Activated CD8-positive, alpha-beta memory T cell treated with anti-CD3 and anti-CD28 coated beads, Interleukin-2, amount 50 U/mL, for 1 hour (primary cell): ENCODE data around the gene APC2.

Experiments used
- DNase-seq: peaks from one replicate; pipeline ENCODE4 v3.0.0-alpha.2; 2020; ENCODE audit errors: extremely low read depth

The APC2 gene

DNA sequence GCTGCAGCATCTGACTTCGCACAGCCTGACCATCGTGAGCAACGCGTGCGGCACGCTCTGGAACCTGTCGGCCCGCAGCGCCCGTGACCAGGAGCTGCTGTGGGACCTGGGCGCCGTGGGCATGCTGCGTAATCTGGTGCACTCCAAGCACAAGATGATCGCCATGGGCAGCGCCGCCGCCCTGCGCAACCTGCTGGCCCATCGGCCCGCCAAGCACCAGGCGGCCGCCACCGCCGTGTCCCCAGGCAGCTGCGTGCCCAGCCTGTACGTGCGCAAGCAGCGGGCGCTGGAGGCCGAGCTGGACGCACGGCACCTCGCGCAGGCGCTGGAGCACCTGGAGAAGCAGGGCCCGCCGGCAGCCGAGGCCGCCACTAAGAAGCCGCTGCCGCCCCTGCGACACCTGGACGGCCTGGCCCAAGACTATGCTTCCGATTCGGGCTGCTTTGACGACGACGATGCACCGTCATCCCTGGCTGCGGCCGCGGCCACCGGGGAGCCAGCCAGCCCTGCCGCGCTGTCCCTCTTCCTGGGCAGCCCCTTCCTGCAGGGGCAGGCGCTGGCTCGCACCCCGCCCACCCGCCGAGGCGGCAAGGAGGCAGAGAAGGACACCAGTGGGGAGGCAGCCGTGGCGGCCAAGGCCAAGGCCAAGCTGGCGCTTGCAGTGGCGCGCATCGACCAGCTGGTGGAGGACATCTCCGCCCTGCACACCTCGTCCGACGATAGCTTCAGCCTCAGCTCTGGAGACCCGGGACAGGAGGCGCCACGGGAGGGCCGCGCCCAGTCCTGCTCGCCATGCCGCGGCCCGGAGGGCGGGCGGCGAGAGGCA lies 15.5 kb downstream of the APC2 start:
- no peak for DNase-seq

DNA sequence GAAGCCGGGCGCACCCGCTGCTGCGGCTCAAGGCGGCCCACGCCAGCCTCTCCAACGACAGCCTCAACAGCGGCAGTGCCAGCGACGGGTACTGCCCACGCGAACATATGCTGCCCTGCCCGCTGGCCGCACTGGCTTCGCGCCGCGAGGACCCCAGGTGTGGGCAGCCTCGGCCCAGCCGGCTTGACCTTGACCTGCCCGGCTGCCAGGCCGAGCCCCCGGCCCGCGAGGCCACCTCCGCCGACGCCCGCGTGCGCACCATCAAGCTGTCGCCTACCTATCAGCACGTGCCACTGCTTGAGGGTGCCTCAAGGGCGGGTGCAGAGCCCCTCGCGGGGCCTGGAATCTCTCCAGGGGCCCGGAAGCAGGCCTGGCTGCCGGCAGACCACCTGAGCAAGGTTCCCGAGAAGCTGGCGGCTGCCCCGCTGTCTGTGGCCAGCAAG lies 16.1 kb downstream of the APC2 start:
- DNase-seq = no peak

DNA sequence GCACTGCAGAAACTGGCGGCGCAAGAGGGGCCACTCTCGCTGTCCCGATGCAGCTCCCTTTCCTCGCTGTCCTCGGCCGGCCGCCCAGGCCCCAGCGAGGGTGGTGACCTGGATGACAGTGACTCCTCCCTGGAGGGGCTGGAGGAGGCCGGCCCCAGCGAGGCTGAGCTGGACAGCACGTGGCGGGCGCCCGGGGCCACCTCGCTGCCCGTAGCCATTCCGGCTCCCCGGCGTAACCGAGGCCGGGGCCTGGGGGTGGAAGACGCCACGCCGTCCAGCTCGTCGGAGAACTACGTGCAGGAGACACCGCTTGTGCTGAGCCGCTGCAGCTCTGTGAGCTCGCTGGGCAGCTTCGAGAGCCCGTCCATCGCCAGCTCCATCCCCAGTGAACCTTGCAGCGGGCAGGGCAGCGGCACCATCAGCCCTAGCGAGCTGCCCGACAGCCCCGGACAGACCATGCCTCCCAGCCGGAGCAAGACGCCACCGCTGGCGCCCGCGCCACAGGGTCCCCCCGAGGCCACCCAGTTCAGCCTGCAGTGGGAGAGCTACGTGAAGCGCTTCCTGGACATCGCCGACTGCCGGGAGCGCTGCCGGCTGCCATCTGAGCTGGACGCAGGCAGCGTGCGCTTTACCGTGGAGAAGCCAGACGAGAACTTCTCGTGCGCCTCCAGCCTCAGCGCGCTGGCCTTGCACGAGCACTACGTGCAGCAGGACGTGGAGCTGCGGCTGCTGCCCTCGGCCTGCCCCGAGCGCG lies 16.7 kb downstream of the APC2 start:
- no peak for DNase-seq

DNA sequence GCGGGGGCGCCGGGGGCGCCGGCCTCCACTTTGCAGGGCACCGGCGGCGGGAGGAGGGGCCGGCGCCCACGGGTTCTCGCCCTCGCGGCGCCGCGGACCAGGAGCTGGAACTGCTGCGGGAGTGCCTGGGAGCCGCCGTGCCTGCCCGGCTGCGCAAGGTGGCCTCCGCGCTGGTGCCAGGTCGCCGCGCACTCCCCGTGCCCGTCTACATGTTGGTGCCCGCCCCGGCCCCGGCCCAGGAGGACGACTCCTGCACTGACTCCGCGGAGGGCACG lies 17.2 kb downstream of the APC2 start:
- no peak for DNase-seq

DNA sequence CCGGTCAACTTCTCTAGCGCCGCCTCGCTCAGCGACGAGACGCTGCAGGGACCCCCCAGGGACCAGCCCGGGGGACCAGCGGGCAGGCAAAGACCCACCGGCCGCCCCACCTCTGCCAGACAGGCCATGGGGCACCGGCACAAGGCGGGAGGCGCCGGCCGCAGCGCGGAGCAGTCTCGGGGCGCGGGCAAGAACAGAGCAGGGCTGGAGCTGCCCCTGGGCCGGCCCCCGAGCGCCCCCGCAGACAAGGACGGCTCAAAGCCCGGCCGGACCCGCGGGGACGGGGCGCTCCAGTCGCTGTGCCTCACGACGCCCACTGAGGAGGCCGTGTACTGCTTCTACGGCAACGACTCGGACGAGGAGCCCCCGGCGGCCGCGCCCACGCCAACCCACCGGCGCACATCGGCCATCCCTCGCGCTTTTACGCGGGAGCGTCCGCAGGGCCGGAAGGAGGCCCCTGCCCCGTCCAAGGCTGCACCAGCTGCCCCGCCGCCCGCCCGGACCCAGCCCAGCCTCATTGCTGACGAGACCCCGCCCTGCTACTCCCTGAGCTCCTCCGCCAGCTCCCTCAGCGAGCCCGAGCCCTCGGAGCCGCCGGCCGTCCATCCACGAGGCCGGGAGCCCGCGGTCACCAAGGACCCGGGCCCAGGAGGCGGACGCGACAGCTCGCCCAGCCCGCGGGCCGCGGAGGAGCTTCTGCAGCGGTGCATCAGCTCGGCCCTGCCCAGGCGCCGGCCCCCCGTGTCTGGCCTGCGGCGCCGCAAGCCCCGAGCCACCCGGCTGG lies 17.8 kb downstream of the APC2 start:
- DNase-seq = no peak

DNA sequence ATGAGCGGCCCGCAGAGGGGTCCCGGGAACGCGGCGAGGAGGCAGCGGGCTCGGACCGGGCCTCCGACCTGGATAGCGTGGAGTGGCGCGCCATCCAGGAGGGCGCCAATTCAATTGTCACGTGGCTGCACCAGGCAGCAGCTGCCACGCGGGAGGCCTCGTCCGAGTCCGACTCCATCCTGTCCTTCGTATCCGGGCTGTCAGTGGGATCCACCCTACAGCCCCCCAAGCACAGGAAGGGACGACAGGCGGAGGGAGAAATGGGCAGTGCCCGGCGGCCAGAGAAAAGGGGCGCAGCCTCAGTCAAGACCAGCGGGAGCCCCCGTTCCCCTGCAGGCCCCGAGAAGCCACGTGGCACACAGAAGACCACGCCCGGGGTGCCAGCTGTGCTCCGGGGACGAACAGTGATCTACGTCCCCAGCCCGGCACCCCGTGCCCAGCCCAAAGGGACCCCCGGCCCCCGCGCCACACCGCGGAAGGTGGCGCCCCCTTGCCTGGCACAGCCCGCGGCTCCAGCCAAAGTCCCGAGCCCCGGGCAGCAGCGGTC lies 18.4 kb downstream of the APC2 start:
- no peak for DNase-seq

DNA sequence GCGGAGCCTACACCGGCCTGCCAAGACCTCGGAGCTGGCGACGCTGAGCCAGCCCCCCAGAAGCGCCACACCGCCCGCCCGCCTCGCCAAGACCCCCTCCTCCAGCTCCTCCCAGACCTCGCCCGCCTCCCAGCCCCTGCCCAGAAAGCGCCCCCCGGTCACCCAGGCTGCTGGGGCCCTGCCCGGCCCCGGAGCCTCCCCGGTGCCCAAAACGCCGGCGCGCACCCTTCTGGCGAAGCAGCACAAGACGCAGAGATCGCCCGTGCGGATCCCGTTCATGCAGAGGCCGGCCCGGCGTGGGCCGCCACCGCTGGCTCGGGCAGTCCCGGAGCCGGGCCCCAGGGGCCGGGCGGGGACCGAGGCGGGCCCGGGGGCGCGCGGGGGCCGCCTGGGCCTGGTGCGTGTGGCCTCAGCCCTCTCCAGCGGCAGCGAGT lies 18.9 kb downstream of the APC2 start:
- DNase-seq = no peak

DNA sequence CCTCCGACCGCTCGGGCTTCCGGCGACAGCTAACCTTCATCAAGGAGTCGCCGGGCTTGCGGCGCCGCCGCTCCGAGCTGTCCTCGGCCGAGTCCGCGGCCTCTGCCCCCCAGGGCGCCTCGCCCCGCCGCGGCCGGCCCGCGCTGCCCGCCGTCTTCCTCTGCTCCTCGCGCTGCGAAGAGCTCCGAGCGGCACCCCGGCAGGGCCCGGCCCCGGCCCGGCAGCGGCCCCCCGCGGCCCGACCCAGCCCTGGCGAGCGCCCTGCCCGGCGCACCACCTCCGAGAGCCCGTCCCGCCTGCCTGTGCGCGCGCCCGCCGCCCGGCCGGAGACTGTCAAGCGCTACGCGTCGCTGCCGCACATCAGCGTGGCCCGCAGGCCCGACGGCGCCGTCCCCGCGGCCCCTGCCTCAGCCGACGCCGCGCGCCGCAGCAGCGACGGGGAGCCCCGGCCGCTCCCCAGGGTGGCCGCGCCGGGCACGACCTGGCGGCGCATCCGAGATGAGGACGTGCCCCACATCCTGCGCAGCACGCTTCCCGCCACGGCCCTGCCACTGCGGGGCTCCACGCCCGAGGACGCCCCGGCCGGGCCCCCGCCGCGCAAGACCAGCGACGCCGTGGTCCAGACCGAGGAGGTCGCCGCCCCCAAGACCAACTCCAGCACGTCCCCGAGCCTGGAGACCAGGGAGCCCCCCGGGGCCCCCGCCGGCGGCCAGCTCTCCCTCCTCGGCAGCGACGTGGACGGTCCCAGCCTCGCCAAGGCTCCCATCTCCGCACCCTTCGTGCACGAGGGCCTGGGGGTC lies 19.5 kb downstream of the APC2 start:
- DNase-seq = no peak

DNA sequence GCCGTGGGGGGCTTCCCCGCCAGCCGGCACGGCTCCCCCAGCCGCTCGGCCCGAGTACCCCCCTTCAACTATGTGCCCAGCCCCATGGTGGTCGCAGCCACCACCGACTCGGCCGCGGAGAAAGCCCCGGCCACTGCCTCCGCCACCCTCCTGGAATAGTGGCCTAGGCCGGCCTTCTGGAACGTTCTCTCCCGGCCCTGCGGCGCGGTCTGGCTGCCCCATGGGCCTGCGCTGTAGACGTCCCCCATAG lies 20.1 kb downstream of the APC2 start:
- DNase-seq = no peak

DNA sequence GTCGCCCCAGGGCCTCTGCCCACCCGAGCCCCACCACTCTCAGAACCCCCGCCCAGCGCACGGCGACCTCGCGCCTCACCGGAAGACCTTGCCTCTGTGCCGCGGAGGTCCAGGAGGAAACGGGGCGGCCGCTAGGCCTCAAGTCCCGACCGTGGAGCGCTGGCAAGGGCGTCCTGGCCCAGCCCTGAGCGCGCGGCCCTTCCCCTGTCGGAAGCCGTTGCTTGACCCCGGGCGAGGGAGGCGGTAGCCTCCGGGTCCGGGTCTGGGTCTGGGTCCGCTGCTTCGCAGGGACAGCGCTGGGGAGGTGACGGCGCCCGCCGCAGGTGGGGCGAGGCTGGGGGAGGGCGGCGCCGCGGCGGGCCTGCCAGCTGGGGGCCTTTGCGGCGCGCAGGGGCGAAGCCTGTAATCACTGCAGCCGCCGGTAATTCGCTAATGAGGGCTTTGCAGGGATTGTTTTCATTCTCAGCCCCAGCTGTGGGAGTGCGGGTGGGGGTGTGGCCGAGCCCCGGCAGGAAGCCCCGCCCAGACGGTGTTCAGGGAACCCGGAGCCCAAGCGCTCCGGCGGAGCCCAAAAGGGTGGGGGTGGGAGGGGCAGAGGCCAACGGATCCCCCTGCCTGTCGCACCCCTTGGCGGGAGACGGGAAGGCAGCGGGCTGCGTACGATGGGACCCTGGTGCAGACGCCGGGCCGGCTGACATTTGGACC lies 20.5 kb downstream of the APC2 start:
- DNase-seq = peak; percentile 12

DNA sequence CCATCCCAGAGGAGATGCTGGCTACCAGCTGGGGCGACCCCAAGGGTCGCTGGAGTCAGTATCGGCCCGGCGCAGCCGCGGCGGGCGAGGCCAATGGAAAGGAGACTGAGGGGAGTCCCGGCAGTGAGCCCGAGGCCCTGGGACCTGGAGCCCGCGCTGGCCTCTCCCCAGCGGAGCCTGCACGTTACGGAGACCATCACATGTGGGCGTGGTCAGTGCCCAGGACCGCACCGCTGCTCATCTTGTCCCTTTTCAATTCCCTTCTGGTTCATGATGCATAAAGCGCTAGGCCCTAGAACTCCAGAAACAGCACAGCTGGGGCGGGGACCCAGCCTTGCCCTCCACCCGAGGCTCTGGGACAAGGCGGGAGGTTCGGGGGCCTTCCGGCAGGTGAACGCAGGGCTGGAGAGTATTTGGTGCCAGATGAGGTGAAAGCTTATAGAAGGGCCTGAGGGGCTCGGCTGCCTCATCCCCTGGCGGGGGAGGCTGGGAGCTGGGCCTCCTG lies 21.1 kb downstream of the APC2 start:
- no peak for DNase-seq

DNA sequence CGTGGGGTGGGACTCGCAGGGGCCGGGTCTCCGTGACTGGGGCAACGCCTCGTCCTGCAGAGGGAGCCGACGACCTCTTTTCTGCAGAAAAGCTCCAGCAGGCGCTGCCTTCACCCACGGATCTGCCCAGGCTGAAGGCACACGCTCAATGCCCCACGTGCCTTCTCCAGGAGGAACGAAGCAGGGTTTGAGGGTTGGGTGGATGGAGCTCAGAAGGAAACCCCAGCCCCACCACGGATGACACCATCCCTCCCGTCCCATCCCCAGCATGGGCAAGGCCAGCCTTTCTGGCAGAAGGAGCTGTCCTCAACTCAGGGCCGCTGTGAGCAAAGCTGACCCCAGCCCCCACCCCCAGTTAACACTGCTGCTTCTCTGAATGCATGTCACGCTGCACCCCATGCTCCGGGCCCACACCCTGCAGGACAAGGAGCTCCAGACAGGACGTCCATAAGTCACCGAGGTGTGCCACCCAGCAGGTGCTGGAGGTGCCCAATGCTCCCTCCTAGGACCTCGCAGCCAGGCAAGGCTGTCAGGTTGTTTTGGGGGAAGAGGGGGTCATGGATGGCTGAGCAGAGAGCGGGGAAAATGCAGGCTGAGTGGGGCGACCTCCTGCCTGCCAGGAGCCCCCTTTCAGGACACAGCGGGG lies 21.7 kb downstream of the APC2 start:
- DNase-seq = no peak

DNA sequence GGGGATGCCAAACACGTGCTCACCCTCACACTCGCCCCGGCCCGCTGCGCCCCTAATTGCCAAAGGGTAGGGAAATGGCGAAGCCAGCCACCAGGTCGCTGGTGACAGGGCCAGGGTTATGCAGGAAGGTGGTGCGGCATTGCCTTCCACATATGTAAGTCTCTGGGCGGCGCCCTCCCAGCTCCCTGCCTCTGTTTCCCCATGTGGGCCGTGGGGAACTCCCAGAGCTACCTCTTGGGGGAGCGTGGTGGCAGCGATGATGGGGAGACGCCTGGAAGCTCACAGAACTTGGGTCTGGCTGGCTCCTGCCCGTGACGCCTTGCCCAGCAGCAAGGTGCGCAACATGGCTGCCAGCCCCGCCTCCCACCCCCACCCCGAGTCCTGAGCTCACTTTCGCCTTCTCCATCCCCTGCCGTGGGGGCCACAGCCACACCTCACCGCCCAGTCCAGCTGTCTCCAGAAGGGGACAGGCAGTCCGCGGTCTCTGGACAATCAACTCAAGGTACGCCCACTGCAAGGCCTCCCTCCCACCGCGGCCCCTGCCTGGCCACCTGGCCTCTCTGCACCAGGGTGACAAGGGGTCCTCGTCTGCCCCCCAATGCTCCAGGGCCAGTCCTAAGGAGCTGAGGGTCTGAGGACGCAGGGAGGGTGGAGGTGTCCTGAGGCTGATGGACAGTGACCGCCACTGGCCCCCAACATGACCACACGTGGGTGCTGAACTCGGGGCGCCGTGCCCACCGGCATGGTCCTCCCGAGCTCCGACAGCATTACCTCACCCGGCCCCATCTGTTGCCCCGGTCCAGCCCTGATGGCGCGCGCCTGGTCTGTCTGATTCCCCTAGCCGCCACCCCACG lies 22.5 kb downstream of the APC2 start:
- DNase-seq = no peak

DNA sequence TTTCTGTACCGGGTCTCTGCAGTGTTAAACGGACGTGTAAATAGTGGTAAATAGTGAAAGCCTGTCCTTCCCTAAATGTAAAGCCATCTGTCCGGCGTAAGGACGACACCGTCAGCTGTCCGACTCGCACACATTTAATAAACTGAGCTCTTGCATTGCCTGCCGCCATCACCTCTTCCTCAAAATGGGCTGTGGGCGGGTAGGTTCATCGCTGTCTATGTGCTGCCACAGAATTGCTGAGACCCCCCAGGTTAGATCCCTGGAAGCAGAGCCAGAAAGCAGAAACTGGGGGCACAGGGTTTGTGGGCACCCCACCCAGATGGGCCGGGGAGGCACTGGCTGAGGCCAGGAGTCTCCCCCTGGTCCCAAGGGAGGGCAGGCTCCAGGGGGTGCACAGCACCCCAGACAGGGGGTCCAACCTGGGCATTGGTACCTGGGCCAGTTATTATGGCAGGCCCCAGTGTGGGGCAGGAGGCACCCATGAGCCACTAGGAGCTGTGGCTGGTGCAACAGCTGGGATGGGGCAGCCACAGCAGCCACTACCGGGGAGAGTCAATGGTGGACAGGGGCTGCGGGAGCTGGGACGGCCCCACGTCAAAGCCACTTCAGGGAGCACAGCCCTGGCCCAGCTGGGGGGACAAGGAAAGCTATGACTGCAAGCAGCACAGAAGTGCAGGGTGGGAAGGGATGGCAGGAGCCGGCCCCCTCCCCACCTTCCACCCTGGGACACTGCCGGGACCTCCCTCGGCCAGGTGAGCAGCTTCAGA lies 23.3 kb downstream of the APC2 start:
- no peak for DNase-seq

DNA sequence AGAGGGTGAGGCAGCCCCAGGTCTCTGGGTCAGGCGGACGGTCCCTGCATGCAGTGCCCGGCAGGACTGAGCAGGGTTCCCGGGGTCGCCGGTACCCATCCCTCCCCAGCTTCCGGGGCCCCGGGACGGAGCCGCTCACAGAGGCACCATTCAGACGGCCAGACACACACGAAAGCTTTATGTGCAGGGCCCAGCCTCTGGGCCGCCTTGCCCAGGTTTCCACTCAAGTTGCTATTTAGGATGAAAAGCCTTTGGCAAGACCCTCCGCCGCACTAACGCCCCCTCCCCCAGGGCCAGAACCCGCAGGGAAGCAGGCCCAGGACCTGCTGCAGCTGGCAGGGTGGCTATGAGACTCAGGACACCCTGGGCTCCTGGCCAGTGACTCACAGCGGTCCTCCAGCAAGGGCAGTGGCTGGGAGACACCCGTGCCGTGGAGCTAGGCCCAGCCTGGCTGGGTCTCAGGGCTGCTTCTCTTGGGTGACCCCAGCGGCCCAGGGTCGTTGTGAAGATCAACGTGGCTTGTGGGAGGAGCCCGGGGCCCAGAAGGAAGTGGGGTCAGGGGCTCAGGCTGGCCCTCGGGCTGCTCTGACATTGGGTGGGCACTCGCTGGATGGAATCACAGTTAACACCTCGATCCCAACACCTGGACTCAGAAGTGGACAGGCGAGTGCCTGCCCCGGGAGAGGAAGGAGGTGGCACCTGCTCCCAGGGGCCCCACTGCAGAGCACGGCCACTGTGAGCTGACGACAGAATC lies 24.3 kb downstream of the APC2 start:
- no peak for DNase-seq

DNA sequence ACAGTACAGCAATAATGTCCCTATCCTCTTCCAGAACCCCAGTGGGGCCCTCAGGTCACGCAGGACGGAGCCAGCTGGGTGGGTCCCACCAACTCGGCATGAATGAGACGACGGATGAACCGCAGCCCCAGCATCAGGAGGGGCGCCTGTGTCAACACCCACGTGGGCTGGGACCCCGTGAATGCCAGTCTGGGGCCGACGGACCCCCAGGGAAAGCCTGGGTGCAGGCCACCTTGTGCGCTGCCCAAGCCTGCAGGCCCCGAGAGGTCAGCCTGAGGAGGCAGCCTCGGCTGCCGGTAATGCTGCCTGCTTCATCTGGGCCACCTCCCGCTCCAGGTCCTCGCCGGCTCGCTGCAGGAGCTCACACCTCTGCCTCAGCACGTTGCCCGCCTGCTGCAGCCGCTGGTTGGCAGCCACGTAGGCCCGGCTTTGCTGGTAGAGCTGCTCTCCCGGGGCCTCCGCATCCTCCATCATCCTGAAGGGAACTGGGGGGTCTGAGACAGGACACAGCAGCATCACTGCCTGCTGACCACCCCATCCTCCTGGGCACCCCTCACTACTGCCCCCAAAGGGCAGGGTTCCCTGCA lies 24.9 kb downstream of the APC2 start:
- DNase-seq = no peak

DNA sequence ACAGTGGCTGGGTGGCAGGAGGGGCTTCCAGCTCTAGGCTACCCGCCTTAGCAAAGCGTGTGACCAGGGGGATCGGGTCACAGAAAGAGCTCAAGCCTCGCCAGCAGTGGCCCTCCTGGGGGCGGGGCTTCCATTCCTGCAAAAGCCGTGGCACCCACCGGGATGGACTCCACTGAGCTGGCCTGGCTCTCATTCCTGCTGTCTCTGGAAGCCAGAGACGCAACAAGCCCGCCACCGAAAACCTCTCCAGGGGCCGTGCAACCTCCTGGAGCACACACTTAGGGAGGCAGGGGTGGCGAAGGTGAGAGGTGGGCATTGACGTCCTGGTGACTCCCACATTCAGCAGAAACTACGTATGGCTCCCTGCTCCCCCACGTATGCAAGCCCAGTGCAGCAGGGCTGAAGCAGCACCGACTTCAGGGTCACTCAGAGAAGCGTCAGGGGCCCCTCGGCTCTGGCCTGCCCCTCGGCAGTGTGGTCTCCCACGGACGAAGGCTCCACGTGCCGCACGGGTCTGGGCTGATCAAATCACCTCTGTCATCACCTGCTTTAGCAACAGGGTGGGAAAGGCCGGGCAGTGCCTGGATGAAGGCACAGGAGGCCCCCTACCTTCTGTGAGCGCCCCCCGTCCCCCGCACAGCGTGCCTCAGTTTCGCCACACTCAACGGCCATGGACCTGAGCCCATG lies 26.0 kb downstream of the APC2 start:
- no peak for DNase-seq
